Caco-2 (cell line): Measurements from ENCODE around the gene LONP2. TPM values are rescaled to one million over a fixed set of nuclear protein-coding genes. Genes with fewer than 3 reads are reported as not detected.
A peak's percentile ranks its signal among the peaks of the same experiment; 100 is the strongest.

Experiments
- BruUV-seq: library from RNA; stranded (reverse); fragments of 400-500 nt; replicated peaks from 2 replicates; lab custom pipeline; 2021; lab: Mats Ljungman, UMichigan
- CTCF ChIA-PET: fragments of 300-600 bp; sonication (Branson Sonifier 250); formaldehyde crosslinking; loops from one replicate; lab custom pipeline; 2022; ENCODE audit warnings: antibody characterized with exemption; lab: Charles Lee
- POLR2A ChIA-PET: fragments of 300-600 bp; sonication (Branson Sonifier 250); formaldehyde crosslinking; loops from one replicate; lab custom pipeline; 2022; ENCODE audit warnings: antibody characterized with exemption; lab: Charles Lee
- DNase-seq, 2 experiments: peaks; one replicate each; pipeline versions ENCODE4 v3.0.0 to v3.0.0-alpha.2; 2020 to 2022
- H3K27me3 ChIP-seq: replicated peaks from 2 replicates; pipeline ENCODE4 v1.6.0; 2011; ENCODE audit warnings: low read length; ENCODE audit not compliant: control insufficient read depth, insufficient read depth
- H3K36me3 ChIP-seq: 2 replicates; pipeline ENCODE4 v1.5.1; 2011; ENCODE audit warnings: low read length; ENCODE audit not compliant: control insufficient read depth, insufficient read depth
- H3K4me1 ChIP-seq: fragments of 250-450 bp; sonication (Bioruptor Pico); 2 replicates; pipeline ENCODE4 v1.5.1; 2020; ENCODE audit warnings: mild to moderate bottlenecking
- H3K4me3 ChIP-seq: 2 replicates; pipeline ENCODE4 v1.5.1; 2011; ENCODE audit warnings: low read depth, mild to moderate bottlenecking, control low read depth, low read length
- H3K9me3 ChIP-seq: fragments of 250-450 bp; sonication (Bioruptor Pico); 2 replicates; pipeline ENCODE4 v1.5.1; 2020; ENCODE audit warnings: mild to moderate bottlenecking, moderate library complexity
- H3K27ac Mint-ChIP-seq: one replicate; pipeline ENCODE4 v1.8.0; 2022; ENCODE audit warnings: mixed read lengths; ENCODE audit not compliant: unreplicated experiment
- H3K27me3 Mint-ChIP-seq: one replicate; pipeline ENCODE4 v1.8.0; 2022; ENCODE audit warnings: mixed read lengths; ENCODE audit not compliant: insufficient read depth, unreplicated experiment
- H3K36me3 Mint-ChIP-seq: one replicate; pipeline ENCODE4 v1.8.0; 2022; ENCODE audit warnings: mild to moderate bottlenecking, mixed read lengths; ENCODE audit not compliant: insufficient read depth, unreplicated experiment
- H3K4me1 Mint-ChIP-seq: one replicate; pipeline ENCODE4 v1.8.0; 2022; ENCODE audit warnings: low read depth, mixed read lengths; ENCODE audit not compliant: unreplicated experiment
- H3K4me3 Mint-ChIP-seq: one replicate; pipeline ENCODE4 v1.8.0; 2022; ENCODE audit warnings: mild to moderate bottlenecking, moderate library complexity, mixed read lengths; ENCODE audit not compliant: unreplicated experiment
- H3K9me3 Mint-ChIP-seq: one replicate; pipeline ENCODE4 v1.8.0; 2022; ENCODE audit warnings: mixed read lengths; ENCODE audit not compliant: unreplicated experiment
- intact Hi-C: fragments of 100-400 bp; cut with micrococcal nuclease; formaldehyde crosslinking; loops from one replicate; pipeline ENCODE4 v1.10.0; 2022; ENCODE audit not compliant: unreplicated experiment
- total RNA-seq: library from RNA; stranded (reverse); gene quantifications from 2 replicates; pipeline ENCODE4 v1.2.3, GENCODE V29; 2022
- TF ChIP-seq, protein P1 (sequence below), 2 experiments: fragments of 200-600 bp in 1 of 2; IDR thresholded peaks; 1 replicate in 1 of 2; 2 replicates in 1 of 2; pipeline versions ENCODE4 v1.5.1 to v1.8.0; 2011 to 2022; ENCODE audit warnings: antibody characterized with exemption in 1 of 2, control low read depth in 1 of 2, inconsistent platforms in 1 of 2, low read depth in 1 of 2, low read length in 1 of 2, mild to moderate bottlenecking in 1 of 2, moderate library complexity in 1 of 2; ENCODE audit not compliant: insufficient read depth in 1 of 2, severe bottlenecking in 1 of 2, unreplicated experiment in 1 of 2

LONP2 gene
- total RNA-seq, 1 experiment from 2014 or later: 32.1 TPM

DNA sequence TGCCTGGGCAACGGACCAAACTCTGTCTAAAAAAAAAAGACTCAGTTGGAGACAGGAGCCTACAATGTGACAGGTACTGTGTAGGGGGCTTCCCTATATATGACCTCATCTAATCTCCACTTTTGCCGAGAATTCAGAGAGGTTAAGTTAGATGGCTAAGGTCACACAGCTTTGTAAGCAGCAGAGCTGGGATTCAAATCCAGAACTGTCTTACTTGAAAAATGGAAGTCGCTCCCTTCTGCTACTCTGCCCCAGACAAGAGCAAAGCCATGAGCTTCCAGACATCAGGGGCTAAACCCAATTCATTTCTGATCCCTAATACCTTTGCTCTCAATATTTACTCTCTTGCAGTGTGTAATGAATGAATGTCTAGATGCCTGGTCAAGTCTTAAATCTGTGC, 46.8 kb upstream of the LONP2 start:
- TF ChIP-seq, protein P1, sequence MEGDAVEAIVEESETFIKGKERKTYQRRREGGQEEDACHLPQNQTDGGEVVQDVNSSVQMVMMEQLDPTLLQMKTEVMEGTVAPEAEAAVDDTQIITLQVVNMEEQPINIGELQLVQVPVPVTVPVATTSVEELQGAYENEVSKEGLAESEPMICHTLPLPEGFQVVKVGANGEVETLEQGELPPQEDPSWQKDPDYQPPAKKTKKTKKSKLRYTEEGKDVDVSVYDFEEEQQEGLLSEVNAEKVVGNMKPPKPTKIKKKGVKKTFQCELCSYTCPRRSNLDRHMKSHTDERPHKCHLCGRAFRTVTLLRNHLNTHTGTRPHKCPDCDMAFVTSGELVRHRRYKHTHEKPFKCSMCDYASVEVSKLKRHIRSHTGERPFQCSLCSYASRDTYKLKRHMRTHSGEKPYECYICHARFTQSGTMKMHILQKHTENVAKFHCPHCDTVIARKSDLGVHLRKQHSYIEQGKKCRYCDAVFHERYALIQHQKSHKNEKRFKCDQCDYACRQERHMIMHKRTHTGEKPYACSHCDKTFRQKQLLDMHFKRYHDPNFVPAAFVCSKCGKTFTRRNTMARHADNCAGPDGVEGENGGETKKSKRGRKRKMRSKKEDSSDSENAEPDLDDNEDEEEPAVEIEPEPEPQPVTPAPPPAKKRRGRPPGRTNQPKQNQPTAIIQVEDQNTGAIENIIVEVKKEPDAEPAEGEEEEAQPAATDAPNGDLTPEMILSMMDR (IDR thresholded peaks at IDR 0.05; ENCODE audit: insufficient read depth in 1 of 2, low read depth in 1 of 2, low read length in 1 of 2, severe bottlenecking in 1 of 2, unreplicated experiment in 1 of 2): no peak
- H3K36me3 Mint-ChIP-seq: no peaks in the 10 kb centered on the region
- Histone ChIP-seq H3K4me1 (no peaks in the 10 kb centered on the region), H3K9me3 (no peaks in the 10 kb centered on the region), H3K27me3 (no peaks in the 10 kb centered on the region), H3K36me3 (no peaks in the 10 kb centered on the region), H3K4me3 (no peak overlapping the region)
- H3K27me3 Mint-ChIP-seq: no peaks in the 10 kb centered on the region
- DNase-seq: no peak
- H3K27ac Mint-ChIP-seq: no peak overlapping the region
- intact Hi-C loops: no loop called here
- CTCF ChIA-PET: interaction anchor here (0.7 kb wide), 1 partner anchor 1076 kb away, joined by 3 read pairs; no protein-coding TSS in a partner anchor
- no peaks in the 10 kb centered on the region for H3K4me1 Mint-ChIP-seq
- no peaks in the 10 kb centered on the region for H3K9me3 Mint-ChIP-seq
- BruUV-seq: no TSS peak
- POLR2A ChIA-PET: no interaction called here
- H3K4me3 Mint-ChIP-seq: no peak overlapping the region

DNA sequence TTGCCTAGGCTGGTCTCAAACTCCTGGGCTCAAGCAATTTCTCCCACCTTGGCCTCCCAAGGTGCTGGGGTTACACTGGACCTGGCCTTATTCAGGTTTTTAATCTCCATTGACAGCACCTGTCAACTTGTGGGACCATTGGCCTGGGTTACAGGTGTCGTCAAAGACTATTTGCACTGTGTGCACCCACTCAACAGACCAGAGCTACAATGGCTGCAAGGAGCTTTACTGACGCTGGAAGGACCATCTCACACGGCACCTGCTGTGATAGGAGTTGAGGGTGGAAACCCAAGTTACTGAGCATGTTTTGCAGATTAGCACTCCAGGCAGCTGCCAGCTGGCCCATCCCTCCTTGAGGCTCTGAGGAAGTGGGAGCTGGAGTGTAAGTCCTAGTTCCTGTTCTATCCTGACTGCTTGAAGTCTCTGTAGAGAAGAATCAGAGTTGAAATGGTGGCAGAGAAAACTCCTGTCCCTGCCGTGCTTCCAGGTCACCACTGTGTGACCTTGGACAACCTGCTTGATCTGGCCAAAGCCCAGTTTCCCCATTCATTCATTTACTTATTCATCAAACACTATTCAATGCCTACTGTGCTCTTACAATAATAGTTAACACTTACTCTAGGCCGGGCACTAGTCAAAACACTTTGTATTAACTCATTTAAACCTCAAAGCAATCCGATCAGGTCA, 42.4 kb upstream of the LONP2 start:
- no peak for DNase-seq
- peaks cover 13% of the 10 kb centered on the region for H3K4me1 Mint-ChIP-seq
- H3K36me3 Mint-ChIP-seq: no peaks in the 10 kb centered on the region
- Histone ChIP-seq H3K27me3 (no peaks in the 10 kb centered on the region), H3K4me3 (no peak overlapping the region), H3K4me1 (peaks cover 21% of the 10 kb centered on the region), H3K9me3 (no peaks in the 10 kb centered on the region), H3K36me3 (no peaks in the 10 kb centered on the region)
- no TSS peak for BruUV-seq
- intact Hi-C loops: no loop called here
- H3K27ac Mint-ChIP-seq: no peak overlapping the region
- ChIA-PET POLR2A (no interaction called here), CTCF (interaction anchor here (1.2 kb wide), 1 partner anchor 12 kb away, joined by 4 read pairs; no protein-coding TSS in a partner anchor)
- H3K4me3 Mint-ChIP-seq: no peak overlapping the region
- no peaks in the 10 kb centered on the region for H3K27me3 Mint-ChIP-seq
- TF ChIP-seq, protein P1 (IDR thresholded peaks at IDR 0.05; ENCODE audit: insufficient read depth in 1 of 2, low read depth in 1 of 2, low read length in 1 of 2, severe bottlenecking in 1 of 2, unreplicated experiment in 1 of 2): no peak
- no peaks in the 10 kb centered on the region for H3K9me3 Mint-ChIP-seq

DNA sequence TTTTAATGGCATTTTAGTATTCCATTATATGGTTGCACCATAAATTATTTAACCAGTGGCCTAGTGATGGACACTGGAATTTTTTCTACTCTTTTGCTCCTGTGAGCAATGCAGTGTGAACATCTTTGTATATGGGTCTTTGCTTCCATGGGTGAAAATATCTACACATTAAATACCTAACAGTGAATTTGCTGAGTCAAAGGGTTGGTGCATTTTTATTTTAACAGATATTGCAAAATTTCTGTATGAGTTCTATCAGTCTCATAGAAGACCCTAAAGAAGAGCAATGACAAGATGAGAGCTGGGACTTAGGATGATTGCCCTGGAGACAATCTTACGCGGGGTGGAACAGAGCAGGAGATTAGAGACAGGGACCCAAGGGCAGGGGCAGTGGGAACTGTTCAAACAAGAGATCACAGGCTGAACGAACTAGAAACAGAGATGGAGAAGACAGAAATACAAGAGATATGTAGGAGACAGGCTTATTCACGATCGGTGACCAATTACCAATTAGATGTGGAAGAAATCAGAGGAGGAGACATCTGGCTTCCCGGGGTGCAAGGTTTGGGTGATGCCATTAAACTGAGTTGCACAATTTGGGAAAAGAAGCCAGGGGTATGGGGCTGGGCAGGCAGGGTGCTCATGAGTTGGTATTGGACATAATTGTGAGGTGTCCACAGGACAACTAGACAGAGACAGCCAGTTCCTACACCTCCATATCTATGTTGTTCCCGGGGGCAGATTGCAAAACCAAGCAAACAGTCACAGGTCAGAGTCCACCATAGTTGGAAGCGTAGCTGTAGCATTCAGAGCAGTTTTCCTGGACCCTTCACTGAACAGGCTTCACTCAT, 39.9 kb upstream of the LONP2 start:
- H3K27me3 Mint-ChIP-seq: no peaks in the 10 kb centered on the region
- TF ChIP-seq, protein P1 (IDR thresholded peaks at IDR 0.05; ENCODE audit: insufficient read depth in 1 of 2, low read depth in 1 of 2, low read length in 1 of 2, severe bottlenecking in 1 of 2, unreplicated experiment in 1 of 2): no peak
- peak; percentile 69 to 78 for DNase-seq
- no peaks in the 10 kb centered on the region for H3K9me3 Mint-ChIP-seq
- Histone ChIP-seq H3K9me3 (no peaks in the 10 kb centered on the region), H3K27me3 (no peaks in the 10 kb centered on the region), H3K36me3 (no peaks in the 10 kb centered on the region), H3K4me3 (no peak overlapping the region), H3K4me1 (peaks cover 21% of the 10 kb centered on the region)
- peaks cover 4% of the 10 kb centered on the region for H3K36me3 Mint-ChIP-seq
- peak overlapping the region; percentile 71 for H3K27ac Mint-ChIP-seq
- intact Hi-C loops: loop anchor here (1.0 kb wide), 1 partner anchor 25 kb away; no protein-coding TSS in a partner anchor
- ChIA-PET CTCF (interaction anchor here (1.5 kb wide), 1 partner anchor 39 kb away, joined by 8 read pairs; no protein-coding TSS in a partner anchor), POLR2A (no interaction called here)
- BruUV-seq: no TSS peak
- peak overlapping the region; percentile 53 for H3K4me3 Mint-ChIP-seq
- H3K4me1 Mint-ChIP-seq: peaks cover 19% of the 10 kb centered on the region
